ENCODE results near the gene MREG. TPM values are rescaled to one million over a fixed set of nuclear protein-coding genes. Genes with fewer than 3 reads are reported as not detected.

MREG gene
- total and polyA plus RNA-seq, 10 of the 15 experiments (the other 5 are each of a cell fraction or from before 2014, with no cell fraction given), result 6.9 to 45.0 (median 28.5) TPM

GRCh38 chr2:216024779-216025336 lies 11.5 kb upstream of the MREG start (continued):
- TF ChIP-seq CTCF (IDR thresholded peaks at IDR 0.05 in 2 of 3, conservative IDR thresholded peaks at IDR 0.05 in 1 of 3; ENCODE audit: control insufficient read depth in 2 of 3, extremely low read depth in 1 of 3, insufficient read depth in 1 of 3, low read depth in 3 of 3, low read length in 3 of 3) (no peak), ZNF207 (IDR thresholded peaks at IDR 0.05; ENCODE audit: borderline replicate concordance) (no peak), NFIC (IDR thresholded peaks at IDR 0.05; ENCODE audit: low read depth, low read length) (no peak), RFX5 (IDR thresholded peaks at IDR 0.05; ENCODE audit: low read depth, low read length) (no peak), IKZF2 (IDR thresholded peaks at IDR 0.05) (no peak)

GRCh38 chr2:216023055-216023648 lies 9.8 kb upstream of the MREG start:
- Histone ChIP-seq H4K20me1 (ENCODE audit: control insufficient read depth, insufficient read depth) (no peaks in the 10 kb centered on the region), H3K27ac (ENCODE audit: control insufficient read depth, insufficient read depth) (no peak overlapping the region), H3K4me1 (ENCODE audit: control insufficient read depth, insufficient read depth, low read length) (no peaks in the 10 kb centered on the region), H3K4me2 (ENCODE audit: control insufficient read depth, insufficient read depth) (no peak overlapping the region), H3K36me3 (ENCODE audit: control insufficient read depth in 2 of 2, insufficient read depth in 2 of 2, low read length in 1 of 2) (no peaks in the 10 kb centered on the region), H3K79me2 (ENCODE audit: control insufficient read depth, insufficient read depth, low read length) (no peaks in the 10 kb centered on the region), H3K9me3 (replicated peaks; ENCODE audit: control insufficient read depth, insufficient read depth, low read length) (no peaks in the 10 kb centered on the region), H3K27me3 (replicated peaks in 1 of 2; ENCODE audit: control insufficient read depth in 2 of 2, insufficient read depth in 2 of 2, low read length in 1 of 2) (no peaks in the 10 kb centered on the region), H2AFZ (ENCODE audit: control insufficient read depth, low read depth, low read length) (peak overlapping the region; percentile 15), H3K9ac (ENCODE audit: control insufficient read depth, insufficient read depth, low read length) (no peak overlapping the region), H3K4me3 (no peak overlapping the region)
- BruUV-seq (replicated peaks), result no TSS peak
- 7% methylated on average over 3 of the region's 3 CpGs for WGBS (ENCODE audit: insufficient coverage, insufficient replicate concordance, low lambda C conversion rate, missing lambda C conversion rate)
- TF ChIP-seq RFX5 (IDR thresholded peaks at IDR 0.05; ENCODE audit: low read depth, low read length), result no peak
- TF ChIP-seq RAD21 (IDR thresholded peaks at IDR 0.05; ENCODE audit: insufficient read depth, low read depth, low read length), result peak; percentile 89
- no peak for TF ChIP-seq FOXK2 (IDR thresholded peaks at IDR 0.05)
- TF ChIP-seq DPF2 (IDR thresholded peaks at IDR 0.05), result no peak
- no peak for TF ChIP-seq USF2 (IDR thresholded peaks at IDR 0.05; ENCODE audit: borderline replicate concordance, low read depth, low read length)
- TF ChIP-seq CTCF (IDR thresholded peaks at IDR 0.05 in 2 of 3, conservative IDR thresholded peaks at IDR 0.05 in 1 of 3; ENCODE audit: control insufficient read depth in 2 of 3, extremely low read depth in 1 of 3, insufficient read depth in 1 of 3, low read depth in 3 of 3, low read length in 3 of 3), result peak; percentile 70 to 73 (median 71)
- TF ChIP-seq MXI1 (IDR thresholded peaks at IDR 0.05; ENCODE audit: low read depth, low read length), result no peak
- TF ChIP-seq JUNB (IDR thresholded peaks at IDR 0.05), result no peak
- TF ChIP-seq RUNX3 (IDR thresholded peaks at IDR 0.05; ENCODE audit: low read length), result 0 out of 2 replicates have a peak, but pooled peaks have one; percentile 15
- no peak for TF ChIP-seq MTA2 (IDR thresholded peaks at IDR 0.05; ENCODE audit: low read depth)
- peak; percentile 83 for TF ChIP-seq SMC3 (IDR thresholded peaks at IDR 0.05; ENCODE audit: borderline replicate concordance, low read length)
- no peak for TF ChIP-seq POLR2AphosphoS5 (IDR thresholded peaks at IDR 0.05; ENCODE audit: low read length)
- ChIA-PET SMC1A (ENCODE audit: uncharacterized antibody, unreplicated experiment) (interaction anchor here (0.6 to 11.6 kb wide), 21 partner anchors 8 to 199 kb away, joined by 3 to 224 read pairs (median 6); partner anchors contain the start of gene MREG), CTCF (interaction anchor here (0.7 to 9.8 kb wide), 32 partner anchors 8 to 260 kb away, joined by 3 to 323 read pairs (median 5); partner anchors contain the start of genes MREG, PECR, TMEM169 and XRCC5), POLR2A (interaction anchor here (0.5 to 1.5 kb wide), 5 partner anchors 8 to 77 kb away, joined by 3 to 6 read pairs (median 4); no protein-coding TSS in a partner anchor), RAD21 (ENCODE audit: unreplicated experiment) (interaction anchor here (0.5 to 11.4 kb wide), 18 partner anchors 9 to 410 kb away, joined by 3 to 172 read pairs (median 4); partner anchors contain the start of gene MREG)
- peak; percentile 97 for ATAC-seq
- DNase-seq (ENCODE audit: low read depth, low spot score), result no peak
- intact Hi-C loops (cut with micrococcal nuclease; ENCODE audit: unreplicated experiment), result loop anchor here (1.0 kb wide), 1 partner anchor 73 kb away; no protein-coding TSS in a partner anchor
- in situ Hi-C loops (cut with MboI), result loop anchor here (5.0 kb wide), 1 partner anchor 71 kb away; no protein-coding TSS in a partner anchor
- FAIRE-seq, result no peak
